ENCODE measurements around the gene ASCL4.
"Not testable (repeated sequence)": the region's sequence is repeated elsewhere in the genome, so short reads cannot be mapped to it uniquely, and the experiment has no call there.

DNA sequence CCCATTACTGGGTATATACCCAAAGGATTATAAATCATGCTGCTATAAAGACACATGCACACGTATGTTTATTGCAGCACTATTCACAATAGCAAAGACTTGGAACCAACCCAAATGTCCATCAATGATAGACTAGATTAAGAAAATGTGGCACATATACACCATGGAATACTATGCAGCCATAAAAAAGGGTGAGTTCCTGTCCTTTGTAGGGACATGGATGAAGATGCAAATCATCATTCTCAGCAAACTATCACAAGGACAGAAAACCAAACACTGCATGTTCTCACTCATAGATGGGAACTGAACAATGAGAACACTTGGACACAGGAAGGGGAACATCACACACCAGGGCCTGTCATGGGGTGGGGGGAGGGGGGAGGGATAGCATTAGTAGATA is 46.8 kb upstream of the ASCL4 start:
- not testable (repeated sequence) for TF ChIP-seq CEBPB (IDR thresholded peaks at IDR 0.05; ENCODE audit: low read depth, low read length)
- TF ChIP-seq, protein P1, sequence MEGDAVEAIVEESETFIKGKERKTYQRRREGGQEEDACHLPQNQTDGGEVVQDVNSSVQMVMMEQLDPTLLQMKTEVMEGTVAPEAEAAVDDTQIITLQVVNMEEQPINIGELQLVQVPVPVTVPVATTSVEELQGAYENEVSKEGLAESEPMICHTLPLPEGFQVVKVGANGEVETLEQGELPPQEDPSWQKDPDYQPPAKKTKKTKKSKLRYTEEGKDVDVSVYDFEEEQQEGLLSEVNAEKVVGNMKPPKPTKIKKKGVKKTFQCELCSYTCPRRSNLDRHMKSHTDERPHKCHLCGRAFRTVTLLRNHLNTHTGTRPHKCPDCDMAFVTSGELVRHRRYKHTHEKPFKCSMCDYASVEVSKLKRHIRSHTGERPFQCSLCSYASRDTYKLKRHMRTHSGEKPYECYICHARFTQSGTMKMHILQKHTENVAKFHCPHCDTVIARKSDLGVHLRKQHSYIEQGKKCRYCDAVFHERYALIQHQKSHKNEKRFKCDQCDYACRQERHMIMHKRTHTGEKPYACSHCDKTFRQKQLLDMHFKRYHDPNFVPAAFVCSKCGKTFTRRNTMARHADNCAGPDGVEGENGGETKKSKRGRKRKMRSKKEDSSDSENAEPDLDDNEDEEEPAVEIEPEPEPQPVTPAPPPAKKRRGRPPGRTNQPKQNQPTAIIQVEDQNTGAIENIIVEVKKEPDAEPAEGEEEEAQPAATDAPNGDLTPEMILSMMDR (IDR thresholded peaks at IDR 0.05; ENCODE audit: control extremely low read depth in 1 of 3, insufficient read depth in 1 of 3, low read depth in 1 of 3, low read length in 3 of 3): not testable (repeated sequence)

All from H1 (cell line).